ENCODE data around the gene OVOL1.
"Not testable (repeated sequence)": the region's sequence is repeated elsewhere in the genome, so short reads cannot be mapped to it uniquely, and the experiment has no call there.

OVOL1 gene

GRCh38 chr11:65786786-65787636 is at the start of gene OVOL1:
TSS of gene OVOL1 (plus strand) at chr11:65787063. CDS start at chr11:65787374, 311 bp downstream.
- no peak for DNase-seq (ENCODE audit: low read depth in 2 of 2)

- DNase-seq (ENCODE audit: low read depth in 2 of 2), result no peak
Measured at GRCh38 chr11:65739022-65739421, 47.8 kb upstream of the OVOL1 start.

GRCh38 chr11:65741185-65741584 is 45.7 kb upstream of the OVOL1 start:
- DNase-seq (ENCODE audit: low read depth in 2 of 2), result no peak

- DNase-seq (ENCODE audit: low read depth in 2 of 2), result no peak
Measured at GRCh38 chr11:65742353-65742752, 44.5 kb upstream of the OVOL1 start.

GRCh38 chr11:65743681-65744025 is 43.2 kb upstream of the OVOL1 start:
- no peak for DNase-seq (ENCODE audit: low read depth in 2 of 2)

GRCh38 chr11:65744026-65744698 is 42.7 kb upstream of the OVOL1 start:
- no peak for DNase-seq (ENCODE audit: low read depth in 2 of 2)

GRCh38 chr11:65744699-65745042 is 42.2 kb upstream of the OVOL1 start:
- no peak for DNase-seq (ENCODE audit: low read depth in 2 of 2)

- no peak for DNase-seq (ENCODE audit: low read depth in 2 of 2)
Measured at GRCh38 chr11:65745049-65745448, 41.8 kb upstream of the OVOL1 start.

- not testable (repeated sequence) for DNase-seq (ENCODE audit: low read depth in 2 of 2)
Measured at GRCh38 chr11:65762169-65762568, 24.7 kb upstream of the OVOL1 start.

- not testable (repeated sequence) for DNase-seq (ENCODE audit: low read depth in 2 of 2)
Measured at GRCh38 chr11:65762816-65763215, 24.0 kb upstream of the OVOL1 start.

- no peak for DNase-seq (ENCODE audit: low read depth in 2 of 2)
Measured at GRCh38 chr11:65764434-65764833, 22.4 kb upstream of the OVOL1 start.

- DNase-seq (ENCODE audit: low read depth in 2 of 2), result no peak
Measured at GRCh38 chr11:65766535-65766934, 20.3 kb upstream of the OVOL1 start.

- DNase-seq (ENCODE audit: low read depth in 2 of 2), result no peak
Measured at GRCh38 chr11:65767406-65767805, 19.5 kb upstream of the OVOL1 start.

GRCh38 chr11:65767806-65768205 is 19.1 kb upstream of the OVOL1 start:
- DNase-seq (ENCODE audit: low read depth in 2 of 2), result not testable (repeated sequence)

GRCh38 chr11:65770951-65771567 is 15.8 kb upstream of the OVOL1 start:
- no peak for DNase-seq (ENCODE audit: low read depth in 2 of 2)

- DNase-seq (ENCODE audit: low read depth in 2 of 2), result no peak
Measured at GRCh38 chr11:65771589-65772112, 15.2 kb upstream of the OVOL1 start.

GRCh38 chr11:65773784-65774411 is 13.0 kb upstream of the OVOL1 start:
- DNase-seq (ENCODE audit: low read depth in 2 of 2), result no peak

GRCh38 chr11:65774525-65775306 is 12.1 kb upstream of the OVOL1 start:
- DNase-seq (ENCODE audit: low read depth in 2 of 2), result no peak

GRCh38 chr11:65776196-65776595 is 10.7 kb upstream of the OVOL1 start:
- no peak for DNase-seq (ENCODE audit: low read depth in 2 of 2)

GRCh38 chr11:65776710-65777141 is 10.1 kb upstream of the OVOL1 start:
- DNase-seq (ENCODE audit: low read depth in 2 of 2), result no peak

- no peak for DNase-seq (ENCODE audit: low read depth in 2 of 2)
Measured at GRCh38 chr11:65777241-65777640, 9.6 kb upstream of the OVOL1 start.

All from activated CD8-positive, alpha-beta memory T cell treated with anti-CD3 and anti-CD28 coated beads for 4 hours (primary cell).